NCI-H1092 (cell line): Measurements from ENCODE around the gene ZNF638.

Experiments
- DNase-seq: peaks from one replicate; lab custom pipeline; 2025; lab: John Stamatoyannopoulos, UW

ZNF638 gene

DNA sequence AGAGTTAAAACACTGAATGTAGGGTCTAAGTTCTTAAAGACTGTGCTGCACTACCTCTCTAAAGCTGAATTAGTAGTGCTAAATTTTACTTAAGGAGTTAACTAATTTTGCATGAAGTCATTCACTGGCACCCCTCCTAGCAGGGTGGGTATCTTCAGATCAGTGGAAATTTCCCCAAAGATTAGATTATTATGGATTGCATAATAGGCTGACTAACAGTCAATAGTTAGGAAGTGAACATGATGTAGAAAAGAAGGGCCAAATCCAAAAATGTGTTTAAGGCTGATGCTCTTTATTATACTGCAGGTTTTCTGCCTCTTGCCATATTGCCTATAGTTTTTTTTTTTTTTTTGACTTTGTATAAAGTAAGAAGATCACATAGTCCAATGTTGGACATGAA, 5.2 kb downstream of the ZNF638 start:
- DNase-seq, result no peak

DNA sequence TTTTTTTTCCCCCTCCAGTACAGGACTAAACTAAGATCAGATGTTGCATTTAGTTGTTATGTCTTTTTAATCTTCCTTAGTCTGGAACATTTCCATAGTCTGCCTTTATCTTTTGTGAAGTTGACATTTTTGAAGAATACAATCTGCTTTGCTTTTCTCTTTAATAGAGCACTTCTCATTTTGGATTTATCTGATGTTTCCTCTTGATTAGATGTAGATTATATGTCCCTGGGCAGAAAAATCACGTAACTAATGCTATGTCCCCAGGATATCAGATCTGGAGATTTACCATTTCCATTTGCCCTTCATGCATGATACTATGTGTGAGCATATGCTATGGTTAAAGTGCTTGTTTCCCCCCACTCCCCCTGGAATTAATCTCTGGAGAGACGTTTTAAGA, 6.2 kb downstream of the ZNF638 start:
- no peak for DNase-seq

DNA sequence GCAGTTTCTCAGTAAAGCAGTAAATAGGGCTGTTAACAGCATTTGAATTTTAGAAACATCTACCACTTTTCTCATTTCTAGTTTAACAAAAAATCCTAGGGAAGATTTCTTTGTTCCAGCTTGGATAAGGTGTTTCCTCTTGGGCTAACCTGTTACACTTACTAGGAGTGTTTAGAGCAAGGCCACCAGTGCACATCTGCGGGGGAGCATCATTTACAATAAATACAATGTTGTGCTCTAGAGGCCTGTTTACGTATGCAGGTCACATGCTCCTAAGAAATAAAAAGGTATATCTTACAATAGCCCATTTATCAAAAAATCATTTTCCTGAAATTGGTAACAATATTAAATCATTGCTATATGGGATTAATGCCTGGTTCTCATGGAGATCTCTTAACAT, 8.1 kb downstream of the ZNF638 start:
- no peak for DNase-seq

DNA sequence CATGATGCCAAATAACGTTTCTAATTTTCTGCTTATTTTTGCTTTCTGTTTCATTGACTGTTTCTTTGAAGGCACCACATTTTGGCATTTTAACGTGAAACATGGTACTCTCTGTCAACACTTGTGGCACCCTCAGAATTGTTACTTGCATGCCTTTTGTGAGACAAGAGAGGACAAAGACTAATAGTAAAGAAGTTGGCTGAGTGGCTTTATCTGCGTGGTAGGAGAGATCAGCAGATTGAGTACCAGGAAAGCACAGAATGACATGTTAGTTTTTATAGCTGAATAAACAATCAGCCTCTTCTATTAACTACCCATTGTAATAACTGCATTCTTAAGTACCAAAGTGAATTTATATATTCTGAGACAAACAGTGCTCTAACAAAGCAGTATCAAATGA, 8.6 kb downstream of the ZNF638 start:
- no peak for DNase-seq

DNA sequence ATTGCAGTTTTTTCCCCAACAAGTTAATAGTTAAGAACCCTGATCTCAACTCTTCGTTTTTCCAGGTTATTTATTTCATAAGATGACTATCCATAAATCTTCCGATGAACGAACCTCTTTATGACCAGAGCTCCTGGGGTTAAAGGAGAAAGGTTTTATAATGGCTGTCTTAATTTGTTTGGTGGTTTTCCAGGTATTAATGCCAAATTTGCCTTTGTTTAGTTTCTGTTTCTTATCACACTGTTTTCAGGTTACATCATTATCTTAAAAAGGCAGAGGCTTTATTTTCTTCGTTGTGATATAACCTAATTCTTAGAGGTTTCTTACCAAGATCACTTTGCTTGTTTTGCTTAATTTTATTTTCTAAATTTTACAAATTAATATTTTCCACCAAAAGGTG, 10.1 kb downstream of the ZNF638 start:
- no peak for DNase-seq

DNA sequence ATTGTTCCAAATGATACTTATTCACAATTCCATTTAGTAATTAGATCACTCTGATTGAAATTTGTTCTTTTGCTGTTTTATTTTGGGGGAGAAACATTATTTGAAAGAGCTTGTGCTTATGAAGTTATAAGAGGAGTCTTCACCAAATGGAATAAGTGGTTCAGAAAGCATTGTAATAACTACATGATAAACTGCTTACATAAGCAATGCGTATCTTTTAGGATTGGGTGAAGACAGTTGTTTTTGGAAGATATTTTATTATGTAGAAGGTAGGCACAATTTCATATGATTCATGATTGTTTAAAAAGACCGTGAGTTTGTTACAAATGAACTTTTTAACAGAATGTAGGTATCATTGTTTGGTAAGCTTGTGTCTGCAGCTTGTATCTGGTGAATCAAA, 14.5 kb downstream of the ZNF638 start:
- DNase-seq, result no peak

DNA sequence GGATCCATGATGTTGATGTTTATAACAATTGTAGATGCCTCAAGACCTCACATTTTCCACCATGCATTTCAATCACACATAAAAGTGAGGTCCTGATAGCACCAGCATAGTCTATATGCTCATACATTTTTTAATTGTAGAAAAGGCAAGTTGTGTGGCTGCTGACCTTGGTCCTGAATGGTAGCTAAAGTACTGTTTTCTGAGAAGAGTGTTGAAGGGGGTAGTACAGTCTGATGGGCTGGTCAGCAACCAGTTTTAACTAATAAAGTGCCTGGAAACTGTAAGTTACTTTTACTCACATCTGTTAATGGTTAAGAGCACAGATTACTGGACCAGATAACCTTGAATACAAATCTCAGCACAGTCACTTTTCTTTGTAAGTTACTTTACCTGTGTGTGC, 15.9 kb downstream of the ZNF638 start:
- DNase-seq, result no peak

DNA sequence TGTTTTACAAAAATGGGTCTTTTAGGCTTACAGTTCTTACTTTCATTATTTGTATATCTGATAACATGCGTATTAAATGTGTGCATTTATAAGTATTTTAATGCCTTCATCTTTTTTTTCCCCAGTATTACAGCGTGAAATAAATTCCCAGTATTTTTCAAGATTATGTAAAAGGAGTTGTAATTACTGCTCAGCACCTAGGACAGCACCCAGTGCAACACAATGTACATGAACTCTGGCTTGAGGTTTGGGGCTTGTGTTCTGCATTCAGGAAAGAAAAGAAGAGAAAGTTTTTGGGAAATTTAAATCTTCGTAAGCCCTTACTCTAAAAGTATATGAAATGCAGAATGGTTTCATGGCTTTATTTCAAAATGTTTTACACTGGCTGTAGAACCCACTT, 16.7 kb downstream of the ZNF638 start:
- DNase-seq, result no peak

DNA sequence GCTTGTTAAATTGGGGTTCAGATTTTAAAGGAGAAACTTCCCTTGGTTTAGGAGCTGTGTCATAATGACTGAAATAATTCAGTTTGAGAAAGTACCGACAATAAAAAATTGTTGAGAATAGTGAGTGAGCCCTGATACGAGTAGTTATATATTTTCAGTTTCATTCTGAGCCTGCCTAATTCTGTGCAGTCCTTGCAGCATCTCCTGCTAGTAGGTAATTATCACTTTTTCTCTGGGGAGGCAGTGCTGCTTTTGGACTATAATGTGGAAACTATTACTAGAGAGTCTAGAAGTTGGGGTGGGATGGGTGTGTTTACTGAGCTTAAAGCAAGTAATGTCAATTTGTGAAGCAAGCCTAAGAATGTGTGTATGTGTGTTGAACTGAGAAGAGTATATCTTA, 21.7 kb downstream of the ZNF638 start:
- DNase-seq, result no peak

DNA sequence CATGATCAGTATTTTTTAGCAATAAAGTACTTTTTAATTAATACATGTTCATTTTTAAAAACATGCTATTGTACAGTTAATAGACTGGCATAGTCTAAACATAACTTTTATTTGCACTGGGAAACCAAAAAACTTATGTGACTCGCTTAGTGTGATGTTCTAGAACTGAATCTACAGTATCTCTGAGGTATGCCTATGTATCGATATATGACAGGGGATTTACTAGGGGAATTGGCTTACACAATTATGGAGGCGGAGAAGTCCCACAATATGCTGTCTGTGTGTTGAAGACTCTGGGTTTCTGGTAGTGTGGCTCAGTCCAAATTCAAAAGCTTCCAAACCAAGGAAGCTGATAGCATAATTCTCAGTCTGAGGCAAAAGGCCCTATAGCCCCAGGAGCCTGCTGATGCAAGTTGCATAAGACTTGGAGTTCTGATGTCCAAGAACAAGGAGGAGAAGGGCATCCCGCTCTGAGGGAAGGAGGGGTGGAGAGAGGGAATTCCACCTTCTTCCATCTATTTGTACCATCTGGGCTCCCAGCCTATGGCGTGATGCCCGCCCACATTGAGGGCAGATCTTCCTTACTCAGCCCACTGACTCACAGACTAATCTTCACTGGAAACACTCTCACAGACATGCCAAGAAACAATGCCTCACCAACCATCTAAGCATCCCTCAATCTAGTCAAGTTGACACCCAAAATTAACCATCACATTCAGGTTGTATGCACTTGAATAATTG, 27.5 kb downstream of the ZNF638 start:
- no peak for DNase-seq

DNA sequence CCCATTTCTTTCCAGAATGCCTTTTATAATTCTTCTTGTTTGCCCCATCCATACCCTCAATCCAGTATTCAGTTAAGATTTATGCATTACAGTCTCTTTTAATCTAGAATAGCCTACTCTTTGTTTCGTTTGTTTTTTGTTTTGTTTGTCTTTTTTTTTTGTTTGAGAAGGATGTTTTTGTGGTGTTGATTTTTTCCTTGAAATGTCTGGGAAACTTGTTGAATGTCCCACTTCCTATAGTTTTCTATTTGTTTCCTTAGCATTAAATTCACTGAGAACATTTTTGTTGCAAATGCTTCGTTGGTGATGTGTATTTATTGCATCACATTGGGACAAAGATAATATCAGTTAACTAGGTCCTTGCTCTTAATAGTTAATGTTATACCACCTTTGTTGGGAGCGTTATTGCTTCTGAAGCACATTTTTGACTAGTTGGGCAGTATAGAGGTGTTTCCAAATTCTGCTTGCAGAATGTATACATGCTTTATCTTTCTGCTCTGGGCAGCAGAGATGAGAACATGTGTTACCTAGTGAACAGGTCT, 28.9 kb downstream of the ZNF638 start:
- DNase-seq, result no peak

DNA sequence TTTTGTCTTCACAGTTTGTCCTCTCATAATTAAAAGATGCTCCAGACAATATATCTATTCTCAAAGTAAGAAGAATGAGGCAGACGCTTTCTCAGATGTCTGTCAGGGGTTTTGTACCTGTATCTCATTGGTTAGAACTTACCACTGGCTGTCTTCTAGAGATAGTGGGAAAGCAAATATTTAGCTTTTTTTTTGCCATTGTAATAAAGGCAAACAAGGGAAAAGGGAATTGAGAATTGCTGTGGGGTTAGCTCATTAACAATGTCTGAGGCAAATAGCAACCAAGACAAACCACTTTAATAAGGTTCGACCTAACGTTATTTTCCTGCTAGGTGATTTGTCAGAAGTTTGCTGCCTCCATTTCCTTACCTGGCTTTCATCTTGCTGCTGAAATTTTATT, 30.0 kb downstream of the ZNF638 start:
- no peak for DNase-seq

DNA sequence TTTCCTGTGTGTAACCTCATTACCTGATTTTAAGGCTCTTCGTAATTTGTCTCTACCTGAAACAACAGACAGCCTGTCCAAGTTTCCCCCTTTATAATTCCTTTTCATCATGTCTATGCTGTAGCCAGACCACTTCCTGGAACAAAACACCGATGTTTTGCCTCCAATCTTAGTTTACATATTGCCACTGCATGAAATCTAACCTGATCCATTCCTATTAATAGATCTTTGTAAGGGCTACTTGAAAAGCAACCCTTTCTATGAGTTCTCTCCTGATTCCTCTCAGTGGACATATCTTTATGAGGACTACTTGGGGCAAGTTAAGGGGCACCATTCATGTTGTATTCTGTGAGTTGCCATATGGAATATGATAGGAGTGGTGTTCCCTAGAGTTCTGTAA, 30.9 kb downstream of the ZNF638 start:
- DNase-seq, result no peak

DNA sequence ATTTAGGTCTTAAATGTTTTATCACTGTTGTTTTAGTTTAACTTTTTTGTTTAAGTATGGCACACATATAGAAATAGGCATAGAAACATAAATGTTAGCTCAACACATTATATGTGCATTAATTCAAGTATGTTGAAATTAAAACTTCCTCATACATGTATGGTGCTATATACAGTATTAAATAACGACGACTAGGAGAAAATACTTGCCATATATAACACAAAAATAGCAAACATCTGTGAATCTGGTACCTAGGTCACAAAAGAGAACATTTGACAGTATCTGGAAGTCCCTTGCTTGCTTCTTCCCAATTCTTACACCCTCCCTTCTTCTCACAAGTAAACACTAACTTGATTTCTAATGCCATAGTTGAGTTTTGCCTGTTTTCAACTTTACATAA, 38.4 kb downstream of the ZNF638 start:
- no peak for DNase-seq

DNA sequence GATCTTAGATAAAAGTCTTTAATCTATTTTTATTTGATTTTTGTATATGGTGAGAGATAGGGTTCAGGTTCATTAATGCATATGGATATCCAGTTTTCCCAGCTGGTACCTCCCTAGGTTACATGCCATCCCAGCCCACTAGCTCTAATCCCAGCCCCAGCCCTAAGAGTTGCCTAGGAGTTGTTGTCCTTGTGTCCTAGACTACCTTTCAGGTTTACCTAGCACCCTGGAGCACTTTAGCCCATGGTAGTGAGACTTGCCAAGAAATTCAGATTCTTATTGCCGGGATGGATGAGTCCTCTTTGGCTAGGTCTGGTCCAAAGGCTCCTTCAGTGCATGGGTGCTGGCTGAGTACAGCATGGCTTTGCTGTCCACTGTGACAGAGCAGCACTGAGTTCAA, 40.5 kb downstream of the ZNF638 start:
- DNase-seq, result no peak

DNA sequence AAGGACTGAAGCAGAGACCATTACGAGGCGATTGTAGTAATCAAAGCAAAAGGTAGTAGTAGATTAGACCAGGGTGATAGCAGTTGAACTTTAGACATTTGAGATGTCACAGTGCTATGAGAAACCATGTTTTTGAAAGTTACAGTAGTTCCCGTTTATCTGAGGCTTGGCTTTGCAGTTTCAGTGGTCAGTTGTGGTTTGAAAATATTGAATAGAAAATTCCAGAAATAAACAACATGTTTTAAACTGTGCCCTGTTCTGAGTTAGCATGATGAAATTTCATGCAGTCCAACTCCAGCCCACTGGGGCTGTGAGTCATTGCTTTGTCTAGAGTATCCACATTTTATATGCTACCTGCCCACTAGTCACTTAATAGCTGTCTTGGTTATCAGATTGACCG, 47.5 kb downstream of the ZNF638 start:
- DNase-seq, result no peak

DNA sequence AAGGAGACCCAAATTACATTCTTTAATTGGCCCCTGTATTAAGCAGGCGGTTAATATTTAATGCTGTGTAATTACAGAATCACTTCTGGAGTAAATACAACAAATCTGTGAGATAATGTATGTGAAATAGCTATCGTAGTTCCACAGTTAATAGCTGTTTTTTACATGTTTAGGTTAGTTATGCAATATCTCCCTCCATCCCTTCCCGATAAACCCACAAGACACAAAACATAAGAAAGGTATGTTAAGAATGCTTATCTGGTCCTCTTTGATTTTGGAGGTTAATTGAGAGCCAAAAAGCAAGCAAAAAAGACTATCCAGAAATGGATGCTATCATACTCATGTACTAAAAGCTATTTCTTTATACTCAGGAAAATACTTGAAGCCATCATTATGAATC, 49.1 kb downstream of the ZNF638 start:
- DNase-seq, result no peak

DNA sequence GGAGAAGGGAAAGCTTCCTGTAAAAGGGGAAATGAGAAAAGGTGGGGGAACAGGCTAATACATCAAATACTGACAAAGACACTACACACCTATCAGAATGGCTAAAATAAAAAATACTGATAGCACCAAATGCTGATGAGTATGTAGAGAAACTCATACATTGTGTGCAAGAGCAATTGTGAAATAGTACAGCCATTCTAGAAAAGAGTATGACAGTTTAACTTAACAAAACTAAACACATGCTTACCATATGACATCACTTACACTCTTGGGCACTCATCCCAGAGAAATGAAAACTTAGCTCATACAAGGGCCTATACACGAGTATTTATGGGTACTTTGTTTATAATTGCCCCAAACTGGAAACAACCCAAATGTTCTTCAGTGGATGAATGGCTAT, 53.4 kb downstream of the ZNF638 start:
- DNase-seq, result no peak

DNA sequence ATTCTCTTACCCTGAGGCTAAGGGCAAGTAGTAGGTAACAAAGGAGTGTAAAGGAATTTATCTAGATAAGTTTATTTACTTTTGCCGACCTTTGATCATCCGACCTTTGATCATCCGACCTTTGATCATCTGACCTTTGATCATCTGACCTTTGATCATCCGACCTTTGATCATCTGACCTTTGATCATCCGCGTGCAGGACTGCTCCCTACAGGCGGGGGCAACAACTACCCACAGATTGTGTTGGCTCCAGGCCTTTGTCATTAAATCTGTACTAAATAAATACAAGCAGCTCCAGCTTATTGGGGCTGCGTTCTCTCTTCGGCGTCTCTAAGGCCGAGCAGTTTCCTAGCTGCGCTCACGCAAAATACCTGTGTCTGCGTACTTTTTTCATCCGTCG, 56.6 kb downstream of the ZNF638 start:
- no peak for DNase-seq

DNA sequence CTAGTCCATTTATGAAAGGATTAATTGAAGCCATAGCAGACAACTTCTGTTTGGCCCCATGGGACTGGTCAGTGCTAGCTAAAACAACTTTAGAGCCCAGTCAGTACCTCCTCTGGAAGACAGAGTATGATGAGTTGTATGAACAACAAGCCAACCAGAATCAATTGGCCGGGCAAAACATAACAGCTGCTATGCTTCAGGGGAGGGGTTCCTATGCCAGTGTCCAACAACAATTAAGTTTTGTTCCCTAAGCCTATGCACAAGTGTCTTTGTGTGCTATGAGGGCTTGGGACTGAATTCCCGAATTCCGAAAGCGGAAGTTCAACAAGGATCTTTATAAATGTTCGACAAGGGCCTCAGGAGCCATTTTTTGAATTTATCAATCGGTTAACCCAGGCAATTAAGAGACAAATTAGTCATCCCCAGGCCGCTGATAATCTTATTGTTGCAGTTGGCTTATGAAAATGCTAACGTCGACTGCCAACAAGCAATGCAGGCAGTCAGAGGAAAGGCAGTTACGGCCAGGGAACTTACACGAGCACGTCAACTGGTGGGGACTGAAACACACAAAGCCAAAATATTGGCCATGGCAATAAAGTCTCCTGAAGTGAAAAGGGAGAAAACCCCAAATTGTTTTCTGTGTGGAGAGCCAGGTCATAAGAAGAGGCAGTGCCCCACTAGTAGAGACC, 57.9 kb downstream of the ZNF638 start:
- DNase-seq, result no peak

DNA sequence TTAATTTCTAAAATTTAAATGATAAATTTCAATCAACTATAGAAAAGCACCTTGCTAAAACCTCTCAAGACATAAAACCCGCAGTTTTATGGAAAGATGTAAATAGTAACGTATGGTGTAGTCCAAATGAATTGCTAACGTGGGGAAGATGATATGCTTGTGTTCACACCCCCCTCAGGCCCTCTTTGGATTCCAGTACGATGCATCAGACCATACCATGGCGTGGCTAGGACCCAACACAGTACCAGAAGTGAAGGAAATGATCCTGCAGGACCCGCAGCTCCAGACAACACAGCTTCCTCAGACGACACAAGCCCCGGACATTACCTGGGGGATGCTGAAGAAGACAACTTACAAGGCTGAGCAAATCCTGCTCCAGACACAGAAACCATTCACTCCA, 61.6 kb downstream of the ZNF638 start:
- no peak for DNase-seq

DNA sequence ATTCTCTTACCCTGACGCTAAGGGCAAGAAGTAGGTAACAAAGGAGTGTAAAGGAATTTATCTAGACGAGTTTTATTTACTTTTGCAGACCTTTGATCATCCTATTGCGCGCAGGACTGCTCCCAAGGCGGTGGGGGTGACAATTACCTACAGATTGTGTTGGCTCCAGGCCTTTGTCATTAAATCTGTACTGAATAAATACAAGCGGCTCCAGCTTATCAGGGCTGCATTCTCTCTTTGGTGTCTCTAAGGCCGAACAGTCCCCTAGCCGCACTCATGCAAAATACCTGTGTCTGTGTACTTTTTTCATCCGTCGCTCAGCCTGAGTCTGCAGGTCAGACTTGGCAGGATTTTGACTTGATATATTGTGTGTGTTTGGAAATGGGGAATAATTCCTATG, 63.9 kb downstream of the ZNF638 start:
- no peak for DNase-seq

DNA sequence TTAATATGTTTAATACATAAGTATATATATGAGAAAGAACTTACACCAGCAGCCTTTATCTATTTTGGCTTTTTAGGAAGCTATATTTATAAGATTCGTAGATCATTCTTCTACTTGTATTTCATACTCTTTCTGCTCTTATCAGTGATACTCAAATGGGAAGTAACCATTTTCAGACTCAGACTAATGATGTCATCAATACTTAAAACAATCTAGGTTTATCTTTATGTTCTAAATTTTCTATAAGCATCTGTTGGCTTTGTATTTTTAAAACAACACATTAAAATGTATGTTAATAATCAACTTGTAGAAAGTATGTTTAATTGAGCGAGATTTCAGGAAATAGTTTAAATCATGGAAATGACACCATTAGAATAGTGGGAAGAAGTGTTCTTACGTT, 70.8 kb downstream of the ZNF638 start:
- no peak for DNase-seq

DNA sequence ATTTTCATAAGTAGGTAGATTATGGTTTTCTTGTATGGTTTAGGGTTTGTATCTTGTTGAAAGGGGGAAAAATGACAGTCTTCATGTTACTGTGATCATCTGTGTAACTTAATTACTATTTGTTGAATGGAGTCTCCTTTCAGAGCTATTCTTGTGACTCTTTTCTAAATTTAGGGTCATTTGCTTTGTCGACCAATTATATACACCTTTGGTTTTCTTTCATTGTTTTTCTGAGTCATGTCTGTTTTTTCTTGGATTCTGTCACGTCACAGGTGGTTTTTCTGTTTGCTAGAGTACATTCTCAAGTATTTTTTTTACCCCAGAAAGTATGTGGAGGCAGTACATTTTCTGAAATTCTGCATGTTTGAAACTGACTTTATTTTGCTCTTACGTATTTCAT, 78.0 kb downstream of the ZNF638 start:
- DNase-seq, result no peak
